Chondrocyte (in vitro differentiated cells): ENCODE measurements around the gene EI24. TPM values are rescaled to one million over a fixed set of nuclear protein-coding genes. Genes with fewer than 3 reads are reported as not detected.
A peak's percentile ranks its signal among the peaks of the same experiment; 100 is the strongest.

Source experiments
- DNase-seq: peaks from one replicate; pipeline ENCODE4 v3.0.0; 2021; ENCODE audit warnings: mixed read lengths, low spot score
- H3K27ac Mint-ChIP-seq: one replicate; pipeline ENCODE4 v1.8.0; 2021; ENCODE audit warnings: mild to moderate bottlenecking, moderate library complexity, mixed read lengths; ENCODE audit not compliant: unreplicated experiment
- H3K27me3 Mint-ChIP-seq: 2 replicates; pipeline ENCODE4 v1.8.0; 2021; ENCODE audit warnings: low read depth, mixed read lengths
- H3K36me3 Mint-ChIP-seq: 2 replicates; pipeline ENCODE4 v1.8.0; 2021; ENCODE audit warnings: low read depth, mixed read lengths
- H3K4me1 Mint-ChIP-seq: 2 replicates; pipeline ENCODE4 v1.8.0; 2021; ENCODE audit warnings: low read depth, mild to moderate bottlenecking, mixed read lengths
- H3K4me3 Mint-ChIP-seq: one replicate; pipeline ENCODE4 v1.8.0; 2021; ENCODE audit warnings: mild to moderate bottlenecking, moderate library complexity, mixed read lengths; ENCODE audit not compliant: unreplicated experiment
- H3K9me3 Mint-ChIP-seq: 2 replicates; pipeline ENCODE4 v1.8.0; 2021; ENCODE audit warnings: low read depth, mixed read lengths
- total RNA-seq: library from RNA; stranded (reverse); gene quantifications from 3 replicates; pipeline ENCODE4 v1.2.1, GENCODE V29; 2021
- TF ChIP-seq, protein P1 (sequence below): fragments of 200-600 bp; sonication (generic); IDR thresholded peaks from 2 replicates; pipeline ENCODE4 v1.5.0; 2021; ENCODE audit warnings: antibody characterized with exemption, mild to moderate bottlenecking, moderate library complexity

EI24 gene
- total RNA-seq, 1 donor from 2014 or later, result 91.1 TPM

DNA sequence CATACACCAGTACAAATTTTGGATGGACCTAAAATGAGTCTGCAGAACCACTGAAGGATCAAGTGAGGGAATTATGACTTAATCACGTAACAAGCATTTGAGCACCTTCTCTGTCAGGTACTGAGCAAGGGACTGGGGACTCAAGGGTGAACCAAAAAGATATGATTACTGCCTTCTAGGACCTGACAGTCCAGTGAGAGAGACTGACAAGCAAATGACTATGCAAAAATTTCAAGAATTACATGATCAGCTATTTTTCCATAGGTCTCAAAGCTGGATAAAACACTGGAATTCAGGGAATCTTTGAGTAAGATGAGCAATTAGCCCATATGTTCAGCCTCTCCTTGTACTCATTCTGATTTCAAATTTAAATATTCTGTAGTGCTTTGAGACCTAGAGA lies 18.2 kb downstream of the EI24 start:
- TF ChIP-seq, protein P1, sequence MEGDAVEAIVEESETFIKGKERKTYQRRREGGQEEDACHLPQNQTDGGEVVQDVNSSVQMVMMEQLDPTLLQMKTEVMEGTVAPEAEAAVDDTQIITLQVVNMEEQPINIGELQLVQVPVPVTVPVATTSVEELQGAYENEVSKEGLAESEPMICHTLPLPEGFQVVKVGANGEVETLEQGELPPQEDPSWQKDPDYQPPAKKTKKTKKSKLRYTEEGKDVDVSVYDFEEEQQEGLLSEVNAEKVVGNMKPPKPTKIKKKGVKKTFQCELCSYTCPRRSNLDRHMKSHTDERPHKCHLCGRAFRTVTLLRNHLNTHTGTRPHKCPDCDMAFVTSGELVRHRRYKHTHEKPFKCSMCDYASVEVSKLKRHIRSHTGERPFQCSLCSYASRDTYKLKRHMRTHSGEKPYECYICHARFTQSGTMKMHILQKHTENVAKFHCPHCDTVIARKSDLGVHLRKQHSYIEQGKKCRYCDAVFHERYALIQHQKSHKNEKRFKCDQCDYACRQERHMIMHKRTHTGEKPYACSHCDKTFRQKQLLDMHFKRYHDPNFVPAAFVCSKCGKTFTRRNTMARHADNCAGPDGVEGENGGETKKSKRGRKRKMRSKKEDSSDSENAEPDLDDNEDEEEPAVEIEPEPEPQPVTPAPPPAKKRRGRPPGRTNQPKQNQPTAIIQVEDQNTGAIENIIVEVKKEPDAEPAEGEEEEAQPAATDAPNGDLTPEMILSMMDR, result no peak
- H3K27ac Mint-ChIP-seq, result peak overlapping the region; percentile 45
- no peak for DNase-seq
- H3K36me3 Mint-ChIP-seq, result peaks cover 20% of the 10 kb centered on the region
- H3K4me3 Mint-ChIP-seq, result no peak overlapping the region
- H3K9me3 Mint-ChIP-seq, result no peaks in the 10 kb centered on the region
- no peaks in the 10 kb centered on the region for H3K27me3 Mint-ChIP-seq
- peaks cover 17% of the 10 kb centered on the region for H3K4me1 Mint-ChIP-seq

DNA sequence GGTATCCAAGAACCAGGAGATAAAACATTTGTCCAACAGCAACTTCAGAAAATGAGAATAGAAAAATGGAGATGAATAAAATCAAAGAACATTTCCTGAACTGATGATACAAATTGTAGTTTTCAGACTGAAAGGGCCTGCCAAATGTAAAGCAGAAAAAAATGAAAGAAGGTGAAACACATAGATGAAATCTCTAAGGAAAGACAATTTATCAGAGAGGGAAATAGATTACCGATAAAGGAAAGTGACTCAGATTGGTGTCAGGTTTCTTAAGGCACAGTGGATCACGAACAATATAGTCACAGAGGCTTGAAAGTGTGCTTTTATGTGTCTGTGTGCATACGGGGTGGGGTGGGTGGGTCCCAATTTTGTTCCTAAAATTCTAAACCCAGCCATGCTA lies 19.2 kb downstream of the EI24 start:
- Mint-ChIP-seq H3K27ac (no peak overlapping the region), H3K4me1 (peaks cover 23% of the 10 kb centered on the region), H3K36me3 (peaks cover 12% of the 10 kb centered on the region), H3K9me3 (no peaks in the 10 kb centered on the region), H3K4me3 (no peak overlapping the region), H3K27me3 (no peaks in the 10 kb centered on the region)
- no peak for DNase-seq
- TF ChIP-seq, protein P1, result no peak

GRCh38 chr11:125591649-125592304 lies 22.5 kb downstream of the EI24 start:
- peaks cover 5% of the 10 kb centered on the region for H3K36me3 Mint-ChIP-seq
- H3K27me3 Mint-ChIP-seq, result no peaks in the 10 kb centered on the region
- H3K9me3 Mint-ChIP-seq, result no peaks in the 10 kb centered on the region
- TF ChIP-seq, protein P1, result no peak
- DNase-seq, result no peak
- peaks cover 50% of the 10 kb centered on the region for H3K4me1 Mint-ChIP-seq
- peak overlapping the region; percentile 100 for H3K4me3 Mint-ChIP-seq
- peak overlapping the region; percentile 98 for H3K27ac Mint-ChIP-seq

GRCh38 chr11:125592305-125593113 lies 23.2 kb downstream of the EI24 start, which contains the start of gene STT3A:
Gene STT3A (plus strand): TSS chr11:125592852. CDS start chr11:125595916, 3,064 bp downstream.
- H3K4me1 Mint-ChIP-seq, result peaks cover 47% of the 10 kb centered on the region

More at GRCh38 chr11:125592305-125593113, 23.2 kb downstream of the EI24 start, which contains the start of gene STT3A:
- TF ChIP-seq, protein P1, result no peak
- H3K9me3 Mint-ChIP-seq, result no peaks in the 10 kb centered on the region
- no peaks in the 10 kb centered on the region for H3K27me3 Mint-ChIP-seq
- peaks cover 10% of the 10 kb centered on the region for H3K36me3 Mint-ChIP-seq
- DNase-seq, result peak; percentile 99
- H3K27ac Mint-ChIP-seq, result peak within 1 kb of the TSS; percentile 98
- peak within 1 kb of the TSS; percentile 100 for H3K4me3 Mint-ChIP-seq
